Endodermal cell (in vitro differentiated cells): Measurements from ENCODE around the gene CPSF7. TPM values are rescaled to one million over a fixed set of nuclear protein-coding genes. Genes with fewer than 3 reads are reported as not detected.

ENCODE experiments used
- DNase-seq: peaks from one replicate; pipeline ENCODE4 v3.0.0-alpha.2; 2017
- H3K27ac ChIP-seq: 2 replicates; pipeline ENCODE4 v1.5.1; 2013; ENCODE audit warnings: mild to moderate bottlenecking, low read depth, low read length, moderate library complexity
- H3K27me3 ChIP-seq: 2 replicates; pipeline ENCODE4 v1.6.1; 2013; ENCODE audit warnings: mild to moderate bottlenecking, low read length, moderate library complexity; ENCODE audit not compliant: insufficient read depth, control insufficient read depth, poor library complexity, severe bottlenecking
- H3K36me3 ChIP-seq: 2 replicates; pipeline ENCODE4 v1.7.0; 2013; ENCODE audit warnings: mild to moderate bottlenecking, low read length, moderate library complexity; ENCODE audit not compliant: control insufficient read depth, insufficient read depth
- H3K4me1 ChIP-seq: one replicate; pipeline ENCODE4 v1.7.0; 2013; ENCODE audit warnings: low read length; ENCODE audit not compliant: control insufficient read depth, insufficient read depth
- H3K4me3 ChIP-seq: 2 replicates; pipeline ENCODE4 v1.5.1; 2013; ENCODE audit warnings: mild to moderate bottlenecking, low read length, moderate library complexity
- H3K9ac ChIP-seq: 2 replicates; pipeline ENCODE4 v1.6.1; 2013; ENCODE audit warnings: mild to moderate bottlenecking, low read length, moderate library complexity; ENCODE audit not compliant: poor library complexity, severe bottlenecking; ENCODE audit errors: extremely low read depth
- H3K9me3 ChIP-seq: 2 replicates; pipeline ENCODE4 v1.6.1; 2013; ENCODE audit warnings: mild to moderate bottlenecking, low read length, moderate library complexity; ENCODE audit not compliant: control insufficient read depth
- H3K27ac Mint-ChIP-seq: 2 replicates; pipeline ENCODE4 v1.8.0; 2020; ENCODE audit warnings: mixed read lengths
- H3K27me3 Mint-ChIP-seq: 2 replicates; pipeline ENCODE4 v1.8.0; 2021; ENCODE audit warnings: mild to moderate bottlenecking, mixed read lengths; ENCODE audit not compliant: insufficient read depth
- H3K36me3 Mint-ChIP-seq: 2 replicates; pipeline ENCODE4 v1.8.0; 2020; ENCODE audit warnings: low read depth, mixed read lengths
- H3K4me1 Mint-ChIP-seq: 2 replicates; pipeline ENCODE4 v1.8.0; 2020; ENCODE audit warnings: mixed read lengths
- H3K4me3 Mint-ChIP-seq: 2 replicates; pipeline ENCODE4 v1.8.0; 2020; ENCODE audit warnings: mild to moderate bottlenecking, moderate library complexity, mixed read lengths
- H3K9me3 Mint-ChIP-seq: 2 replicates; pipeline ENCODE4 v1.8.0; 2020; ENCODE audit warnings: mild to moderate bottlenecking, mixed read lengths
- CTCF ChIP-seq: fragments of 200-600 bp; sonication (generic); conservative IDR thresholded peaks from 2 replicates; pipeline ENCODE4 v1.5.0; 2021; ENCODE audit warnings: antibody characterized with exemption, mild to moderate bottlenecking
- WGBS, 2 experiments: methylation state at CpG; one replicate each; pipeline versions ENCODE4 v1.1.5 to v1.1.7; 2013; ENCODE audit warnings: missing lambda C conversion rate in 2 of 2, mixed read lengths in 1 of 2; ENCODE audit not compliant: insufficient coverage in 1 of 2, insufficient read length in 1 of 2; 5-methylcytosine and 5-hydroxymethylcytosine counted together
- total RNA-seq, 2 donors: library from RNA; stranded (reverse); fragmentation: NEBNext Ultra II Directional in 1 of 2; extraction: Animal tissue kit (Norgen Biotek cat#: 25700) in 1 of 2; gene quantifications; 2 replicates in 1 of 2; 3 replicates in 1 of 2; pipeline ENCODE4 v1.2.1, GENCODE V29; 2021

The CPSF7 gene
- total RNA-seq, 2 donors from 2014 or later: 108 to 117 TPM

- no peak overlapping the region for H3K27ac Mint-ChIP-seq
These were observed 43.7 kb upstream of the CPSF7 start for GRCh38 chr11:61473370-61474012.

DNA sequence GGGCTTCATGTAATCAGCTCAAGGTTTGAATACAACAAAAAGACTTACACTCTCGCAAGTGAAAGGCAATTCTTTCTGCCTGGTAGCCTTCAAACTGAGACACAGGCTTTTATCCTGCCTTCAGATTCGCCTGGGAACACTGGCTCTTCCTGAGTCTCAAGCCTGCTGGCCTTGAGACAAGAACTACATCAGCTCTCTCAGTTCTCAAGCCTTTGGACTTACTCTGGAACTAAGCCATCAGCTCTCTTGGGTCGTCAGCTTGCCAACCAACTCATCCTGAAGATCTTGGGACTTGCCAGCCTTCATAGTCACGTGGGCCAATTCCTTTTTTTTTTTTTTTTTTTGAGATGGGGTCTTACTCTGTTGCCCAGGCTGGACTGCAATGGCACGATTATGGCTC, 43.1 kb upstream of the CPSF7 start:
- Mint-ChIP-seq H3K27ac (no peak overlapping the region), H3K4me3 (no peak overlapping the region), H3K36me3 (peaks cover 25% of the 10 kb centered on the region), H3K4me1 (no peaks in the 10 kb centered on the region), H3K9me3 (no peaks in the 10 kb centered on the region), H3K27me3 (no peaks in the 10 kb centered on the region)
- WGBS, 2 experiments: 78 to 95% methylated on average over 4 to 5 of the region's 5 CpGs
- TF ChIP-seq CTCF: no peak
- DNase-seq: no peak
- no peak overlapping the region for H3K9ac ChIP-seq
- no peaks in the 10 kb centered on the region for H3K9me3 ChIP-seq
- H3K4me1 ChIP-seq: peaks cover 1% of the 10 kb centered on the region
- H3K27ac ChIP-seq: no peak overlapping the region
- peaks cover 13% of the 10 kb centered on the region for H3K36me3 ChIP-seq
- no peaks in the 10 kb centered on the region for H3K27me3 ChIP-seq
- no peak overlapping the region for H3K4me3 ChIP-seq

More at GRCh38 chr11:61473370-61474012, 43.7 kb upstream of the CPSF7 start:
- Mint-ChIP-seq H3K27me3 (peaks cover 3% of the 10 kb centered on the region), H3K4me3 (no peak overlapping the region), H3K4me1 (no peaks in the 10 kb centered on the region), H3K9me3 (no peaks in the 10 kb centered on the region), H3K36me3 (peaks cover 25% of the 10 kb centered on the region)
- H3K9ac ChIP-seq: no peak overlapping the region
- H3K36me3 ChIP-seq: peaks cover 13% of the 10 kb centered on the region
- H3K27me3 ChIP-seq: no peaks in the 10 kb centered on the region
- no peak overlapping the region for H3K27ac ChIP-seq
- WGBS, 2 experiments: 86 to 96% methylated on average over 1 to 3 of the region's 3 CpGs
- no peaks in the 10 kb centered on the region for H3K9me3 ChIP-seq
- peaks cover 3% of the 10 kb centered on the region for H3K4me1 ChIP-seq
- DNase-seq: no peak
- no peak overlapping the region for H3K4me3 ChIP-seq
- TF ChIP-seq CTCF: no peak

DNA sequence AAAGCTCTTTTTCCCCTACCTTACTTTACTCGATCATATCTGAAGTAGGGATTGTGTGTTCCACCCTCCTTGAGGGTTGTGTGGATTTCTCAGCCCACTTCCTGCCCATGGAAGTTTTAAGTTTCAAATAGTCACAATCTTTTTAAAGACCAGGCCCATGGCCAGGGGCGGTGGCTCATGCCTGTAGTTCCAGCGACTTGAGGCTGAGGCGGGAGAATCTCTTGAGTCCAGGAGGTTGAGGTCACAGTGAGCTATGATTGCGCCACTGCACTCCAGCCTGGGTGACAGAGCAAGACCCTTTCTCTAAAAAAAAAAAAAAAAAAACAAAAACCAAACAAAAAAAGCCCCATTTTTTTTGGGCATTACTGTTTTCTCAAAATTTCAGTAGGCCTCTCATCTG, 42.5 kb upstream of the CPSF7 start:
- WGBS, 2 experiments: 92 to 100% methylated on average over 4 to 5 of the region's 5 CpGs
- no peak overlapping the region for H3K27ac Mint-ChIP-seq
- H3K36me3 Mint-ChIP-seq: peaks cover 25% of the 10 kb centered on the region

More for the DNA sequence above, 42.5 kb upstream of the CPSF7 start:
- no peaks in the 10 kb centered on the region for H3K4me1 ChIP-seq
- Mint-ChIP-seq H3K27me3 (no peaks in the 10 kb centered on the region), H3K4me1 (no peaks in the 10 kb centered on the region), H3K9me3 (no peaks in the 10 kb centered on the region), H3K4me3 (no peak overlapping the region)
- no peaks in the 10 kb centered on the region for H3K9me3 ChIP-seq
- no peak overlapping the region for H3K27ac ChIP-seq
- no peak overlapping the region for H3K4me3 ChIP-seq
- H3K27me3 ChIP-seq: no peaks in the 10 kb centered on the region
- no peak for DNase-seq
- peaks cover 13% of the 10 kb centered on the region for H3K36me3 ChIP-seq
- no peak for TF ChIP-seq CTCF
- no peak overlapping the region for H3K9ac ChIP-seq
